HT-29 (cell line): ENCODE measurements around the gene PLXNB1. TPM values are rescaled to one million over a fixed set of nuclear protein-coding genes. Genes with fewer than 3 reads are reported as not detected.

Source experiments
- DNase-seq: peaks from one replicate; pipeline ENCODE4 v3.0.0-alpha.2; 2015; ENCODE audit warnings: low spot score
- total RNA-seq: library from RNA; depleted of rRNA; stranded (reverse); fragments of >200 nt; shearing (Covaris generic); gene quantifications from 2 replicates; pipeline ENCODE4 v1.2.3, GENCODE V29; 2014

The PLXNB1 gene
- total RNA-seq, 1 experiment from 2014 or later = 209 TPM

DNA sequence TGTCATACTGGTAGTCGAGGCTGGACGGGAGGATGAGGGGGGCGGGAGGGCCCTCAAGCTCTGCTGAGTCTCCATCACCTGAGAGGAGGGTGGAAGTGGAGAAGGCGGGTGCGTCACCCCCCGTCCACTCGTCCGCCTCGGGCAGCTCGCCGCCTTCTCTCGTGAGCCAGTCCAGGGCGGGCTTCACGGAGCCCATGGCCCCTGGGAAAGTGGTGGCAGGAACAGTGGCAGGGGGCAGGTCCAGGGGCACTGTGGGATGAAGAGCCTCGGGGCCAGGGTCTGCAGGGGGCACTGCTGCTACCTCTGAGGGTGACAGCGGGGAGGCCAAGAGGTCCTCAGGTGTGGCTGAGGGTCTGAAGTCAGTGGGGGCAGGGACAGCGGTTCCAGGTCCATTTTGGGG, 10.3 kb downstream of the PLXNB1 start:
- DNase-seq = no peak

- no peak for DNase-seq
Observed at GRCh38 chr3:48419149-48419548, 10.7 kb downstream of the PLXNB1 start.

DNA sequence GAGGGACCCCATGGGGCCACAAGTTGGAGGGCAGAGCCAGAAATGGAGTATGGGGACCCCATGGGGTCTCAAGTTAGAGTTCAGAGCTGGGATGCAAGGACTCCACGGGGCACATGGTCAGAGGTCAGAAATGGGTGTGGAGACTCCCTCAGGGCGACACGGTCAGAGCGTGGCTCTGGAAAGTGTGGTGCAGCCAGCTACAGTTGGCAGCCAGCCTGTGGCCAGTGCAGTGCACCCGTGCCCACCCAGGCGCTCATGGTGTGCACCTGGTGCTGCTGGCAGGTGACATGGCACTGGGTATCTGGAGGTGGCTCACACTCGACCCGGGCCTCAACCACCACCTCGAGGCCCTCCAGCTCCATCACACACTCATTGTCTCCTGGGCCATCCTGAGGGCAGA, 11.2 kb downstream of the PLXNB1 start:
- DNase-seq = no peak

DNA sequence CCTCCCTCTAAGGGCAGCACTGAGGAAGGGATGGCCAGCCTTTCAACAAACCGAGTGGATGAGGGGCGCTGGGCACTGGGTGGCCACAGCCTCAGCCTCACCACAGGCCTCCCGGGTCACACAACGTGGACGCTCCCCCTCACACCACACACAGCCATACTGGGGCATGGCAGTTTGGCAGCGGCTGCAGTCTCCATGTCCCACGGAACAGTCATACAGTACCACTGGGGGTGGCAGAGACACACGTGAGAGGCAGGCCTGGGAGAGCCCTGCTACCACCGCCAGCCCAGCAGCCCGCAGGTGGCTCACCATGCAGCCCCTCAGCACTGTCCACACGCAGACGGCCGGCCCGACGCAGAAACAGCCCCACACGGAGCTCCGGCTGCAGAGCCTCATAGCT, 11.7 kb downstream of the PLXNB1 start:
- no peak for DNase-seq

DNA sequence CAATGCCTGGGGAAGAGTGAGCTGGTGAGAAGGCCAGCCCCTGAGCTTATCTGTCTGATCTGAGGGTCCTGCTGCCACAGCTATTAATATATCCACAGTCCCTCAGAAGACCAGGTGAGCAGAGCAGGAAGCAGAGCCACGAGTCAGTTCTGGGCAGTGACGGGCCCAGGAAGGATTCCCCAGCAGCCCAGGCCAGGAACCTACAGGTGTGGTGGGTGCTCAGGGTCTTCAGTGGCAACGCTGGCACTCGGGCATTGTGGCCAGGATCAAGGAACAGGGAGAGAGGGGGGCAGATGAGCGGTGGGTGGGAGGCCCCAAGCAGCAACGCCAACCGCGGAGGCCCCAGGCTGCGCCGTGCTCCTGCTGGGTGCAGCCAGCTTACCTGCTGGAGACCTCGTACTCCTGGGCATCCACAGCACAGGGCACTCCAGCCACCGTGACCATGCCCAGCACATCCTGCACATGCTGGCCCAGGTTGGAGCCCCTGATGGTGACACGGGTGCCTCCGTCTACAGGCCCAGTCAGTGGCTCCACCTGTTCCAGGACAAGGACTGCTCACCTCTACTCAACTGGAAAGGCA, 12.3 kb downstream of the PLXNB1 start:
- no peak for DNase-seq

DNA sequence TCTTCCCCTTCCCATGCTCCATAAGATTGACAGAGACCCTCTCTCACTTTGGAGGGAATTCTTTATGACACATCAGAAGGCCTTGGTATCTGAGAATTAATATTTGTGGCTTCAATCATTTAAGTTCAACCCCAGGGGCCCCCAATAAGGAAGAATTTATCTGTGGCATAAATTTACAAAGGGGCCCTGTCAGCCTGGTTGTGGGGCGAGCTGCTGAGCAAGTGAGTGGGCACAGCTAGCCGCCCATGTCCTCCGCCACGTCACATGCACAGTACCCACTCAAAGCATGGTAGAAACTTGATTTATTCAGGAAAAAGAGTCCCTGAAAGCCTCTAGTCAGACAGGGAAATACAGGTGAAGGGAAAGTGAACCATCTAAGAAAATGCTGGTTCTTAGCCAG, 13.3 kb downstream of the PLXNB1 start:
- no peak for DNase-seq

DNA sequence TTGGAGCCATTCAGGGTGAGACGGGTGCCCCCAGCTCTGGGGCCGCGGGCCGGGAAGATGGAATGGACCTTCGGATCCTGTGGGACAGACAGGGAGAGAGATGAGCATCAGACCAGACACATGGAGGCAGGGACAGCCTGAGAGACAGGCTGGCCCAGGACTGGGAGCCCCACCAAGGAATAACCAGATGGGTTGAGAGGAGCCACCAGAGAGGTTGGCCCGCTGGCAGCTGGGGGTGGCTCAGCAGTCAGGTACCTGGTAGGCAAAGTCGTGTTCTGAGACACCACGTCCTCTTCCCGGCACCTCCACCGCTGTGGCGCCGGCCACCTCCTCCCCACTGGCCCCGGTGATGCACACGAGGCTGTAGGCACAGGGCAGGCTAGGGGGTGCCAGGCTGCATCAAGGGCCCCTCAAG, 13.8 kb downstream of the PLXNB1 start:
- no peak for DNase-seq

DNA sequence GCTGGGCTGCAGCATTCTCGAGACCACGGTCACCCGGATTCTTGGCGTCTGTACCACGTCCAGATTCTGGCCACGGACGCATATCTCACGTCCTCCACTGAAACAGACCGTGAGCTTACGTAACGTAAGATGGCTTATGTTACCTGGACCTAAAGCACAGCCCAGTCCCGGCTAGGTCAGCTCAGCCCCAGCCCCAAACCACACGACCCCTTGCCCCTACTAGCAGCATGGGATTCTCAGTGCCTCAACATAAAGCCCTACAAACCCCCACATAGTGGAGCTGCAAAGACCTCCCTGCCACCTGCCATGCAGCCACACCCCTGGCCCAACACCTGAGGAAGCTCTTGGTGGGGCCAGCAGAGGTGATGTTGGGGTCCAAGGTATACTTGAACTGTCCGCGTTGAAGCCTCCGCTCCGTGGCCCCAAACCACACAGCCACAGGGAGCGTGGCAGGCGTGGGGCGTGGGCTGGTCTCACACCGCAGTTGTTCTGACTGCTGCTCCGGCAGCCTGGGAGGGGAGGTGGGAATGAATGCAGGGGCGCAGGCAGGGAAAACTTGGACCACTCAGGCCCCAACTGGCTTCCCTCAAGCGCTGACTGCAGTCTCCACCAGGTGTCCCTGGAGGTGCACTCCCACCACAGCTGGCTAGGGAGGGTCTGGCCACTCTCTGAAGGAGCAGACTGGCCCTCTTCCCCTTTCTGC, 14.5 kb downstream of the PLXNB1 start:
- DNase-seq = no peak

DNA sequence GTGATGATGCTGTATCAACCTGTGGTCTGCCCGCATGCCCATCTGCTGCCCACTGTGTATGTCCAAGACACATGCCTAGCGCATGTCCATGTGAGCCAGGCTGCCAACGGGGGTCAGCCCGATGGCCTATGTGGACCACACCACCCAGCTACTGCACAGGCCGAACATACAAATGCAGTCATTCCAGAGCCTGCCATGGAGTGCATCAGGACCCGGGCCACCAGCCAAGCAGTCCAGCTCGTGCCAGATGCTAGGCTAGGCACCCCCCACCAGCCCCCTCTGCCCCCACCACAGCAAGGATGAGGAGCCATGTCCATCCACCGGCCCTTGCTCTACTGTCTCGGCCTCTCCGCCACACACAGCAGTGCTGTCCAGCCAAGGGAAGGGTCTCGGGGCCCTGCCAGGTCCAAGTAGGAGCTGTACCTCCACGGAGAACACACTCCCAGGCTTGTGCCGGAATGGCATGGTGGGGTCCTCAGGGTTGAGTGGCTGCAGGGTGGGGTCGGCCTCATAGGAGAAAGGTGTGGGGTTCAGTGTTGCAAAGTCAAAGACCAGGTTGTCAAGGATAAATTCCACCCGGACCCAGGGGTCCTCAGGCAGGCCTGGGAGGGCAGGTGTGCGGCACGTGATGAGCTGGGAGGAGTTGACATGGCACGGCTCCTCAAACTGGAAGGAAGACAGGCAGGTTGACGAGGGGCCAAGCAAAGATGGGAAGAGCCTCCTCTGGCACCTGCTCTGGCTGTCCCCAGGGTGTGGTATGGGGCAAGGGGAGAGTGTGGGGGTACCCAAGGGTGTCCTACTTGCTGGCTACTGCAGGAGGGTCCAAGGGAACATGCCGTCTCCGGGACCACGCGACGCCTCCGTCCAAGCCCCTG, 15.3 kb downstream of the PLXNB1 start:
- no peak for DNase-seq

DNA sequence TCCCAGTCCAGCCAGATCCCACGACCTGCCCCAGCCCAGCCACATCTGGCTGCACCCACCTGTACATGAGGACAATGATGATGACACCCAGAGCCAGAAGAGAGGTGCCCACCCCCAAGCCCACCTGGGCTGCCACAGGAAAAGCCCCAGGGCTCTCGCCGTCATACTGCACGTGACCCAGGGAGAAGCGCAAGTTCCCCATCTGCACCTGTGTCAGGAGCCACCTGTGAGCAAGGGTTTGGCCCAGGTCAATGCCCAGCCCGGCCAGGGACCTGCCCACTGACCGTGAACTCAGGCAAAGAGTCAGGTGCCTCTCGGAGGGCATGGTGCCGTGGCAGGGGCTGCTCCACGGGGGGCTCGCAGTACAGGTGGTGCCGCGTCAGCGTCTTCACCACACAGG, 16.3 kb downstream of the PLXNB1 start:
- no peak for DNase-seq

GRCh38 chr3:48413086-48413485, 16.8 kb downstream of the PLXNB1 start:
- DNase-seq = no peak

DNA sequence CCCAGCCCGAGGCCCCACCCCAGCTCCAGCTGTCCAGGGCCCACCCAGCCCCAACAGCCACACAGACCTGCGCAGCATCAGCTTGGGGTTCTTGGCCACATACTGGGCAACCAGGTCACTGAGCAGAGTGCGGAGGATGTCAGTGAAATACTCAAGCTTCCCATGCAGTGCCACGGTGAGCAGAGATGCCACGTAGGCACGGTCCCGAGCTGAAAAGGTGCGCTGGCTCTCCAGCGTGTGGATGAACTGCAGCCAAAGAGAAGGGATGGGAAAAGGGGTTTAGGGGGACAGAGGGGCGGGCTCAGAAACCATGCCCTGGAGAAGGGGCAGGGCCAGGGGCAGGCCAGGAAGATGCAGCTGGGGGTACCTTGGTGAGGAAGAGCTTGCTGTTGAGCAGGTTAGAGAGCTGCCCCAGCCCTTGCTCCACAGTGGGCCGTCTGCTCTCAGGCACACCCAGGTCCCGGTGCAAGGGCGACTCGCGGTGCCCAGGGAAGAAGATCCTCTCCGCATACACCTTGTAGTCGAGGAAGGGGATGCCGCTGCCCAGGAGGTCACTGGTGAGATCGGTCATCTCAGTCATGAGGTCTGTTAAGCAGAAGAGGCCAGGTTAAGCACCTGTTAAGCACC, 17.4 kb downstream of the PLXNB1 start:
- no peak for DNase-seq

DNA sequence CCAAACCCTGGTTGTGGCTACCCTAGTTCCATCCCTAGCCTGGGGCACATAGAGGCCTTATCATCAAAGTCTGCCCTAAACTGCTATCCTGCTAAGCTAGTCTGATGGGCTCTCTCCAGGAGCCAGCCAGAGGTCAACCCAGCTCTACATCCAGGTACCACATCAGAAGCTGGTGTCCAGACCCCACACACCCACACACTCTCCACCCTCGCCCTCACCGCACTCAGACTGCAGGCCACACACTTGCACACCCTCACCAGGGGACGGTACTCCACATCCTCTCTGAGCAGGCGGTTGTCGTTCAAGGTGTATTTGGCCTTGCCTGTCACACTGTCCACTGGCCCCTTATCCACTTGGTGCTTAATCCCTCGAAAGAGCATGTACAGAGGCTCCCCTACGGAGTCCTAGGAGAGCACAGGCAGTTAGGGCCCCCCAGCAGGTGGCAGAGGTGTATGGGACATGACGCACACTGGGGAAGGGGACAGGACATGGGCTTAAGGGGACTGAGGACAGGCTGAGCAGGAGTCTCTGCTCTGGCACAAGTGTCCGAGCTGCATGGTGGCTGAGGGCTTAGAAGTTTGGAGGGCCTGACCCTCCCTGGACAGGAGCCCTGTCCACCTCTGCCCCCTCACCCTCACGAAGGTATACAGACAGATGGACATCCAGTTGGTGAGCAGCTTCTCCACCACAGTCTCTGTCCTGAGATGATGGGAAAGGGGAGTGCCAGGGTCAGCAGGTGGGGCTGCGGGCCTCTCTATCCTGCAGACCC, 18.1 kb downstream of the PLXNB1 start:
- DNase-seq = no peak

GRCh38 chr3:48411041-48411588, 18.8 kb downstream of the PLXNB1 start:
- no peak for DNase-seq

DNA sequence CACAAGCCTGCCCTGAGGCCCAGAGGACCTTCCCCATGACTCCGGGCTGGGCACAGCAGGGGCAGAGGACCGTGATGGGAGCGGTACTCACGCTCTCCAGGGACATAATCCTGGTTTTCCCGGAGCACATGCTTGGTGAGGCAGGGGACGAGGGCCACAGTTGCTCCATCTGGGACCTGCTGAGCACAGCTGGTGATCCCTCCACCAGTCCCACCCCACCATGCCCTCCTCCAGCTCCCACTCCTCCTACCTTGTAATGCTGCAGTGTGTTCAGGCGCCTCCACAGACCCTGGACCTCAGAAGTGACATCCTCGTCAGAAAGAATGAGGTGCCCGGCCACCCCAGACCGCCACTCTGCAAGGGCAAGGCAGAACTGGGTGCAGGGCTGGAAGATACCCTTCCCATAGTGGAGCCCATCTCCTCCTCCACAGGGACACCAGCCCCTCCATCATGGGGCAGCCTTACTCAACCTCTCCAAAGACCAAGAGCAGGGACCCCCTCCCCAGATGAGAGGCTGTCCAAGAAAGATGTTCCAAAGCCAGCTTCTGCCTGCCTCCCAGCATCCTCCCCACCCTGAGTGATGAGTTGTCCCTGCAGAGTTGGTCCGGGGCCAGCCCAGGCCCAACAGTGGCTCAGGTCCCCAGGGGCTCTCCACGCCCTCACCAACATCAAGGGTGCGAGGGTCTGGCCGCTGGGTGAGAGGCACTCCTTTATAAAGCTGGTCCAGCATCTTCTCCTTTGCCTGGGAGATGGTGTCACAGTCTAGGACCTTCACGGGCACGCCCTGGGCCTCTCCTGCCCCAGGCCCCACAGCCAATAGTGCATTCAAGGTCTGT, 19.5 kb downstream of the PLXNB1 start:
- DNase-seq = no peak

GRCh38 chr3:48409291-48410201, 20.3 kb downstream of the PLXNB1 start:
- DNase-seq = no peak

GRCh38 chr3:48408823-48409281, 21.0 kb downstream of the PLXNB1 start:
- DNase-seq = no peak

- no peak for DNase-seq
Observed at GRCh38 chr3:48407542-48408099, 22.3 kb downstream of the PLXNB1 start.
